Measurements from ENCODE around the gene TRAPPC5.

The TRAPPC5 gene

GRCh38 chr19:7734220-7735203, 53.9 kb downstream of the TRAPPC5 start:
- DNase-seq = no peak

GRCh38 chr19:7736148-7736547, 55.5 kb downstream of the TRAPPC5 start:
- DNase-seq = no peak

GRCh38 chr19:7737215-7737614, 56.6 kb downstream of the TRAPPC5 start:
- DNase-seq = no peak
